Fibroblast of lung (primary cell): ENCODE measurements around the gene IFIT1. TPM values are rescaled to one million over a fixed set of nuclear protein-coding genes. Genes with fewer than 3 reads are reported as not detected.

Source experiments
- DNase-seq, 2 donors: peaks; one replicate each; pipeline versions ENCODE4 v3.0.0 to v3.0.0-alpha.2; 2010; ENCODE audit warnings: low read depth in 2 of 2
- H2AFZ ChIP-seq: 2 replicates; pipeline ENCODE4 v1.5.1; 2012; ENCODE audit warnings: low read length, control low read depth, inconsistent platforms
- H3K27ac ChIP-seq: 2 replicates; pipeline ENCODE4 v1.5.1; 2011; ENCODE audit warnings: low read length, control low read depth; ENCODE audit not compliant: insufficient read depth
- H3K27me3 ChIP-seq: 2 replicates; pipeline ENCODE4 v1.5.1; 2011; ENCODE audit warnings: mild to moderate bottlenecking, low read length; ENCODE audit not compliant: control insufficient read depth, insufficient read depth
- H3K36me3 ChIP-seq: 2 replicates; pipeline ENCODE4 v1.5.1; 2011; ENCODE audit warnings: low read length; ENCODE audit not compliant: control insufficient read depth, insufficient read depth
- H3K4me1 ChIP-seq: 2 replicates; pipeline ENCODE4 v1.5.1; 2011; ENCODE audit warnings: low read length; ENCODE audit not compliant: control insufficient read depth, insufficient read depth; ENCODE audit errors: extremely low read depth
- H3K4me2 ChIP-seq: 2 replicates; pipeline ENCODE4 v1.5.1; 2011; ENCODE audit warnings: low read length, control low read depth; ENCODE audit not compliant: insufficient read depth; ENCODE audit errors: extremely low read depth
- H3K4me3 ChIP-seq, 4 experiments: fragments of 200-600 bp in 1 of 4; sonication (generic) in 1 of 4; replicated peaks in 1 of 4; 2 replicates each; pipeline ENCODE4 v1.5.1; 2011 to 2016; ENCODE audit warnings: low read length in 4 of 4, low read depth in 3 of 4, mild to moderate bottlenecking in 3 of 4, control low read depth in 2 of 4, inconsistent platforms in 1 of 4, mixed read lengths in 1 of 4; ENCODE audit not compliant: insufficient read depth in 1 of 4; ENCODE audit errors: control extremely low read depth in 1 of 4
- H3K79me2 ChIP-seq: 2 replicates; pipeline ENCODE4 v1.5.1; 2012; ENCODE audit warnings: mild to moderate bottlenecking, low read length, inconsistent platforms; ENCODE audit not compliant: control insufficient read depth, insufficient read depth
- H3K9ac ChIP-seq: 2 replicates; pipeline ENCODE4 v1.5.1; 2011; ENCODE audit warnings: mild to moderate bottlenecking, low read length, control low read depth; ENCODE audit not compliant: insufficient read depth
- H3K9me3 ChIP-seq: 2 replicates; pipeline ENCODE4 v1.5.1; 2012; ENCODE audit warnings: low read depth, low read length; ENCODE audit not compliant: control insufficient read depth, insufficient read depth
- H4K20me1 ChIP-seq: 2 replicates; pipeline ENCODE4 v1.5.1; 2011; ENCODE audit warnings: low read length; ENCODE audit not compliant: control insufficient read depth, insufficient read depth; ENCODE audit errors: extremely low read depth
- EZH2 ChIP-seq: IDR thresholded peaks from 2 replicates; pipeline ENCODE4 v1.5.1; 2012; ENCODE audit warnings: low read length, control low read depth, mild to moderate bottlenecking; ENCODE audit errors: missing control alignments
- polyA plus RNA-seq, 2 donors: library from polyadenylated mRNA; depleted of rRNA in 1 of 2; stranded (reverse) in 1 of 2; unstranded in 1 of 2; fragments of >200 nt; gene quantifications; 2 replicates each; pipeline ENCODE4 v1.2.1, GENCODE V29; 2011 to 2012; ENCODE audit warnings: missing spikeins in 1 of 2
- total RNA-seq: library from RNA; depleted of rRNA; stranded (reverse); fragments of >200 nt; gene quantifications from 2 replicates; pipeline ENCODE4 v1.2.1, GENCODE V29; 2014
- TF ChIP-seq, protein P1 (sequence below), 2 donors: IDR thresholded peaks in 1 of 2; conservative IDR thresholded peaks in 1 of 2; 1 replicate in 1 of 2; 2 replicates in 1 of 2; pipeline ENCODE4 v1.5.1; 2011 to 2012; ENCODE audit warnings: low read length in 2 of 2, control low read depth in 1 of 2, inconsistent platforms in 1 of 2, low read depth in 1 of 2, mild to moderate bottlenecking in 1 of 2

The IFIT1 gene
- total and polyA plus RNA-seq, 2 donors (not counting 1 experiment from before 2014, with no cell fraction given) = 25.8 to 71.4 TPM

DNA sequence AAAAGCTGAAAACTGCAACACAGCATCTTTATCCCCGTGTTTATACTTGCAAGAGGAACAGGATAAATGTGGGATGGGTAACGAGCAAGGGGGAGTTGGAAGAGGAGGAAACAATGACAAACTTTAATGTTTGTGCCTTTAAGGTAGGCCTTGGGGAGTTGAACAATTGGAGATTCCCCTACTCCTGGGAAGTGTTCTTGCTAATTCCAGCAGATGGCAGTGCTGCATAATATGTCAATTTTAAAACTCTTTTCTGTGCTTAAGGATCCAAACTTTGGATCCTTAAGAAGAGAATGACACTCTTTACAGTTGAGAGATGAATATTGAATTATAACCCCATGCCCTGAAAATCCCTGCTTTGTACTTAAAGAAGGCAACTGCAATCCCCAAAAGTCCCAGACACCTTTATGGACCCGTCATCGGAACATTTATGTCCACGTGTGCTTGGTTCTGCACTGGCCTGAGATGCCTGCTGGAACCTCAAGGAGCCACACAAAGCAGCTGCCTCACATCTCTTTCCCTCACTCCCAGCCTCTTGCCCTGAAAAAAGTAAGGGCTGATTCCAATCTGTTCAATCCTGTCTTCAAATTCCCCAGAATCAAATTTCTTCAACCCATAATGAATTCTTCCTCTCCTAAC lies 33.9 kb downstream of the IFIT1 start:
- no peak overlapping the region for H3K4me2 ChIP-seq
- peak; percentile 56 to 85 for DNase-seq
- H3K36me3 ChIP-seq = no peaks in the 10 kb centered on the region
- H3K27me3 ChIP-seq = no peaks in the 10 kb centered on the region
- peaks cover 18% of the 10 kb centered on the region for H3K4me1 ChIP-seq
- H3K9ac ChIP-seq = no peak overlapping the region
- peak overlapping the region; percentile 11 for H3K27ac ChIP-seq
- H3K79me2 ChIP-seq = no peaks in the 10 kb centered on the region
- H4K20me1 ChIP-seq = no peaks in the 10 kb centered on the region
- no peaks in the 10 kb centered on the region for H3K9me3 ChIP-seq
- peak overlapping the region; percentile 59 for H2AFZ ChIP-seq
- TF ChIP-seq, protein P1, sequence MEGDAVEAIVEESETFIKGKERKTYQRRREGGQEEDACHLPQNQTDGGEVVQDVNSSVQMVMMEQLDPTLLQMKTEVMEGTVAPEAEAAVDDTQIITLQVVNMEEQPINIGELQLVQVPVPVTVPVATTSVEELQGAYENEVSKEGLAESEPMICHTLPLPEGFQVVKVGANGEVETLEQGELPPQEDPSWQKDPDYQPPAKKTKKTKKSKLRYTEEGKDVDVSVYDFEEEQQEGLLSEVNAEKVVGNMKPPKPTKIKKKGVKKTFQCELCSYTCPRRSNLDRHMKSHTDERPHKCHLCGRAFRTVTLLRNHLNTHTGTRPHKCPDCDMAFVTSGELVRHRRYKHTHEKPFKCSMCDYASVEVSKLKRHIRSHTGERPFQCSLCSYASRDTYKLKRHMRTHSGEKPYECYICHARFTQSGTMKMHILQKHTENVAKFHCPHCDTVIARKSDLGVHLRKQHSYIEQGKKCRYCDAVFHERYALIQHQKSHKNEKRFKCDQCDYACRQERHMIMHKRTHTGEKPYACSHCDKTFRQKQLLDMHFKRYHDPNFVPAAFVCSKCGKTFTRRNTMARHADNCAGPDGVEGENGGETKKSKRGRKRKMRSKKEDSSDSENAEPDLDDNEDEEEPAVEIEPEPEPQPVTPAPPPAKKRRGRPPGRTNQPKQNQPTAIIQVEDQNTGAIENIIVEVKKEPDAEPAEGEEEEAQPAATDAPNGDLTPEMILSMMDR (conservative IDR thresholded peaks at IDR 0.05 in 1 of 2, IDR thresholded peaks at IDR 0.05 in 1 of 2; ENCODE audit: low read depth in 1 of 2, low read length in 2 of 2) = peak; percentile 70 to 81
- no peak for TF ChIP-seq EZH2
- H3K4me3 ChIP-seq = no peak overlapping the region

DNA sequence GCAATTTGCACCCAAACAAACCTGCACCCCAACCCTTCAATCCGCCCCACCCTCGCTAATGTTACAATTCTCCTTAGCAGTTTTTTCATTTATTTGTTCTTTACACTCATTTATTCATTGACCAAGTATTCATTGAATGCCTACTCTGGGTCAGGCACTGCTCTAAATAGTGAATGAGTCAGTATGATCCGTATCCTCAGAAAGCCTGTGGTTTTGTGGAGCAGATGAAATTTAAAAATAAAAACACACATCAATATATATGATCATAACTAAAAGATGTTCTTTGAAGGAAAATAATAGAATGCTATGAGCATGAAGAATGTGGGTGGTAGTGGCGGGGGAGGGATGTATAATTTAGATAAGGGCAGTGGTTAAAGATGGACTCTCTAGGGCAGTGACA lies 35.2 kb downstream of the IFIT1 start:
- Histone ChIP-seq H4K20me1 (no peaks in the 10 kb centered on the region), H3K27me3 (no peaks in the 10 kb centered on the region), H3K9ac (no peak overlapping the region), H3K36me3 (no peaks in the 10 kb centered on the region), H3K4me2 (peak overlapping the region; percentile 73), H3K27ac (peak overlapping the region; percentile 49), H3K79me2 (no peaks in the 10 kb centered on the region), H2AFZ (no peak overlapping the region), H3K4me3 (no peak overlapping the region), H3K4me1 (peaks cover 18% of the 10 kb centered on the region), H3K9me3 (no peaks in the 10 kb centered on the region)
- DNase-seq = peak; percentile 82 to 91
- no peak for TF ChIP-seq EZH2
- TF ChIP-seq, protein P1 (conservative IDR thresholded peaks at IDR 0.05 in 1 of 2, IDR thresholded peaks at IDR 0.05 in 1 of 2; ENCODE audit: low read depth in 1 of 2, low read length in 2 of 2) = no peak

GRCh38 chr10:89428877-89429276 lies 36.5 kb downstream of the IFIT1 start:
- H3K4me2 ChIP-seq = no peak overlapping the region

More at GRCh38 chr10:89428877-89429276, 36.5 kb downstream of the IFIT1 start:
- peak in 1 of 2 donors; percentile 50 for DNase-seq
- Histone ChIP-seq H3K27ac (no peak overlapping the region), H2AFZ (no peak overlapping the region), H3K27me3 (no peaks in the 10 kb centered on the region), H3K9me3 (no peaks in the 10 kb centered on the region), H4K20me1 (no peaks in the 10 kb centered on the region), H3K79me2 (no peaks in the 10 kb centered on the region), H3K4me3 (no peak overlapping the region), H3K4me1 (peaks cover 18% of the 10 kb centered on the region), H3K36me3 (no peaks in the 10 kb centered on the region), H3K9ac (no peak overlapping the region)
- TF ChIP-seq, protein P1 (conservative IDR thresholded peaks at IDR 0.05 in 1 of 2, IDR thresholded peaks at IDR 0.05 in 1 of 2; ENCODE audit: low read depth in 1 of 2, low read length in 2 of 2) = no peak
- no peak for TF ChIP-seq EZH2
